ENCODE measurements around the gene C9orf152. TPM values are rescaled to one million over a fixed set of nuclear protein-coding genes. Genes with fewer than 3 reads are reported as not detected.
"Not testable (repeated sequence)": the region's sequence is repeated elsewhere in the genome, so short reads cannot be mapped to it uniquely, and the experiment has no call there.

The C9orf152 gene
- polyA plus RNA-seq, 1 donor (not counting 4 experiments of a cell fraction or from before 2014, with no cell fraction given) = not detected

GRCh38 chr9:110198357-110198756 is 9.6 kb downstream of the C9orf152 start:
- Histone ChIP-seq H3K36me3 (ENCODE audit: control insufficient read depth in 2 of 2, extremely low read depth in 1 of 2, insufficient read depth in 2 of 2, low read length in 2 of 2) (no peaks in the 10 kb centered on the region), H4K20me1 (ENCODE audit: control insufficient read depth, extremely low read depth, insufficient read depth, low read length) (no peaks in the 10 kb centered on the region), H3K27ac (ENCODE audit: control insufficient read depth, insufficient read depth, low read length) (no peak overlapping the region), H3K9ac (ENCODE audit: control insufficient read depth, extremely low read depth, insufficient read depth, low read length) (no peak overlapping the region), H3K4me1 (ENCODE audit: control insufficient read depth, extremely low read depth, insufficient read depth, low read length) (no peaks in the 10 kb centered on the region), H3K9me1 (ENCODE audit: control insufficient read depth, extremely low read depth, insufficient read depth, low read length) (no peaks in the 10 kb centered on the region), H3K4me2 (ENCODE audit: control insufficient read depth, extremely low read depth, insufficient read depth, low read depth, low read length) (no peak overlapping the region), H2AFZ (ENCODE audit: control insufficient read depth, low read length) (no peak overlapping the region), H3K79me2 (ENCODE audit: control insufficient read depth, insufficient read depth, low read length) (no peaks in the 10 kb centered on the region), H3K27me3 (ENCODE audit: control insufficient read depth, extremely low read depth, insufficient read depth, low read length) (peaks cover 8% of the 10 kb centered on the region), H3K4me3 (ENCODE audit: control insufficient read depth in 2 of 3, extremely low read depth in 1 of 3, insufficient read depth in 2 of 3, low read depth in 1 of 3, low read length in 3 of 3) (no peak overlapping the region), H3K9me3 (ENCODE audit: control insufficient read depth, low read depth, low read length) (no peaks in the 10 kb centered on the region)
- dilution Hi-C loops (cut with MboI; ENCODE audit: extremely low pct_ligation_motif_present, low sequenced_read_pairs) = loop anchor here (10.0 kb wide), 1 partner anchor 416 kb away; no protein-coding TSS in a partner anchor
- no peak for DNase-seq (ENCODE audit: low read depth, low spot score)
- TF ChIP-seq EZH2 (IDR thresholded peaks at IDR 0.05; ENCODE audit: low read length) (no peak), CTCF (optimal IDR thresholded peaks at IDR 0.05 in 1 of 3, IDR thresholded peaks at IDR 0.05 in 1 of 3, conservative IDR thresholded peaks at IDR 0.05 in 1 of 3; ENCODE audit: extremely low read depth in 1 of 3, insufficient read depth in 2 of 3, low read length in 3 of 3) (no peak)
- no peak for FAIRE-seq

- TF ChIP-seq CTCF (optimal IDR thresholded peaks at IDR 0.05 in 1 of 3, IDR thresholded peaks at IDR 0.05 in 1 of 3, conservative IDR thresholded peaks at IDR 0.05 in 1 of 3; ENCODE audit: extremely low read depth in 1 of 3, insufficient read depth in 2 of 3, low read length in 3 of 3) (peak in 1 of 3 experiments; percentile 25), EZH2 (IDR thresholded peaks at IDR 0.05; ENCODE audit: low read length) (no peak)
- no peaks in the 10 kb centered on the region for H3K79me2 ChIP-seq (ENCODE audit: control insufficient read depth, insufficient read depth, low read length)
- H3K36me3 ChIP-seq (ENCODE audit: control insufficient read depth in 2 of 2, extremely low read depth in 1 of 2, insufficient read depth in 2 of 2, low read length in 2 of 2) = no peaks in the 10 kb centered on the region
- peaks cover 8% of the 10 kb centered on the region for H3K27me3 ChIP-seq (ENCODE audit: control insufficient read depth, extremely low read depth, insufficient read depth, low read length)
- dilution Hi-C loops (cut with MboI; ENCODE audit: extremely low pct_ligation_motif_present, low sequenced_read_pairs) = loop anchor here (10.0 kb wide), 1 partner anchor 417 kb away; no protein-coding TSS in a partner anchor
- H2AFZ ChIP-seq (ENCODE audit: control insufficient read depth, low read length) = no peak overlapping the region
- H3K9me3 ChIP-seq (ENCODE audit: control insufficient read depth, low read depth, low read length) = no peaks in the 10 kb centered on the region
- DNase-seq (ENCODE audit: low read depth, low spot score) = no peak
- H3K4me3 ChIP-seq (ENCODE audit: control insufficient read depth in 2 of 3, extremely low read depth in 1 of 3, insufficient read depth in 2 of 3, low read depth in 1 of 3, low read length in 3 of 3) = no peak overlapping the region
- H3K4me1 ChIP-seq (ENCODE audit: control insufficient read depth, extremely low read depth, insufficient read depth, low read length) = no peaks in the 10 kb centered on the region
- H4K20me1 ChIP-seq (ENCODE audit: control insufficient read depth, extremely low read depth, insufficient read depth, low read length) = no peaks in the 10 kb centered on the region
- no peak overlapping the region for H3K27ac ChIP-seq (ENCODE audit: control insufficient read depth, insufficient read depth, low read length)
- H3K9ac ChIP-seq (ENCODE audit: control insufficient read depth, extremely low read depth, insufficient read depth, low read length) = no peak overlapping the region
- H3K9me1 ChIP-seq (ENCODE audit: control insufficient read depth, extremely low read depth, insufficient read depth, low read length) = no peaks in the 10 kb centered on the region
- no peak for FAIRE-seq
- H3K4me2 ChIP-seq (ENCODE audit: control insufficient read depth, extremely low read depth, insufficient read depth, low read depth, low read length) = no peak overlapping the region
These were observed 10.4 kb downstream of the C9orf152 start for GRCh38 chr9:110197330-110198187.

- not testable (repeated sequence) for H3K9me3 ChIP-seq (ENCODE audit: control insufficient read depth, low read depth, low read length); H3K79me2 ChIP-seq (ENCODE audit: control insufficient read depth, insufficient read depth, low read length); H3K4me2 ChIP-seq (ENCODE audit: control insufficient read depth, extremely low read depth, insufficient read depth, low read depth, low read length); DNase-seq (ENCODE audit: low read depth, low spot score); H3K4me1 ChIP-seq (ENCODE audit: control insufficient read depth, extremely low read depth, insufficient read depth, low read length); FAIRE-seq; H3K4me3 ChIP-seq (ENCODE audit: control insufficient read depth in 2 of 3, extremely low read depth in 1 of 3, insufficient read depth in 2 of 3, low read depth in 1 of 3, low read length in 3 of 3); H3K9ac ChIP-seq (ENCODE audit: control insufficient read depth, extremely low read depth, insufficient read depth, low read length); H3K36me3 ChIP-seq (ENCODE audit: control insufficient read depth in 2 of 2, extremely low read depth in 1 of 2, insufficient read depth in 2 of 2, low read length in 2 of 2); H4K20me1 ChIP-seq (ENCODE audit: control insufficient read depth, extremely low read depth, insufficient read depth, low read length); H3K27me3 ChIP-seq (ENCODE audit: control insufficient read depth, extremely low read depth, insufficient read depth, low read length); H2AFZ ChIP-seq (ENCODE audit: control insufficient read depth, low read length); H3K27ac ChIP-seq (ENCODE audit: control insufficient read depth, insufficient read depth, low read length); H3K9me1 ChIP-seq (ENCODE audit: control insufficient read depth, extremely low read depth, insufficient read depth, low read length)
- dilution Hi-C loops (cut with MboI; ENCODE audit: extremely low pct_ligation_motif_present, low sequenced_read_pairs) = loop anchor here (10.0 kb wide), 1 partner anchor 419 kb away; no protein-coding TSS in a partner anchor
These were observed 11.9 kb downstream of the C9orf152 start for GRCh38 chr9:110196084-110196499.

Data from keratinocyte (primary cell).